Measurements from ENCODE around the gene ZC3H7A.

ZC3H7A gene

DNA sequence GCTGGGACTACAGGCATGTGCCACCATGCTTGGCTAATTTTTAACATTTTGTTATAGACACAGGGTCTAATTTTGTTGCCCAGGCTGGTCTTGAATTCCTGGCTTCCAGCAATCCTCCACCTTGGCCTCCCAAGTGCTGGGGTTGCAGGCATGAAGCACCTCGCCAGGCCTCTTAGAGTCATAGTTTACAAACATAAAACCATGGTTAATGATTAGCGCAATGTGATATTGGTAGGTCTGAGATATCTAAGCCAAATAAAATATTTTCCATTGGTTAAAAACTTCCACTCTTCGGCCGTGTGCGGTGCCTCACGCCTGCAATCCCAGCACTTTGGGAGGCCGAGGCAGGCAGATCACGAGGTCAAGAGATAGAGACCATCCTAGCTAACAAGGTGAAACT, 71.0 kb downstream of the ZC3H7A start (continued):
- TF ChIP-seq, protein P1, sequence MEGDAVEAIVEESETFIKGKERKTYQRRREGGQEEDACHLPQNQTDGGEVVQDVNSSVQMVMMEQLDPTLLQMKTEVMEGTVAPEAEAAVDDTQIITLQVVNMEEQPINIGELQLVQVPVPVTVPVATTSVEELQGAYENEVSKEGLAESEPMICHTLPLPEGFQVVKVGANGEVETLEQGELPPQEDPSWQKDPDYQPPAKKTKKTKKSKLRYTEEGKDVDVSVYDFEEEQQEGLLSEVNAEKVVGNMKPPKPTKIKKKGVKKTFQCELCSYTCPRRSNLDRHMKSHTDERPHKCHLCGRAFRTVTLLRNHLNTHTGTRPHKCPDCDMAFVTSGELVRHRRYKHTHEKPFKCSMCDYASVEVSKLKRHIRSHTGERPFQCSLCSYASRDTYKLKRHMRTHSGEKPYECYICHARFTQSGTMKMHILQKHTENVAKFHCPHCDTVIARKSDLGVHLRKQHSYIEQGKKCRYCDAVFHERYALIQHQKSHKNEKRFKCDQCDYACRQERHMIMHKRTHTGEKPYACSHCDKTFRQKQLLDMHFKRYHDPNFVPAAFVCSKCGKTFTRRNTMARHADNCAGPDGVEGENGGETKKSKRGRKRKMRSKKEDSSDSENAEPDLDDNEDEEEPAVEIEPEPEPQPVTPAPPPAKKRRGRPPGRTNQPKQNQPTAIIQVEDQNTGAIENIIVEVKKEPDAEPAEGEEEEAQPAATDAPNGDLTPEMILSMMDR (tag by site-specific recombination; IDR thresholded peaks at IDR 0.05): no peak

DNA sequence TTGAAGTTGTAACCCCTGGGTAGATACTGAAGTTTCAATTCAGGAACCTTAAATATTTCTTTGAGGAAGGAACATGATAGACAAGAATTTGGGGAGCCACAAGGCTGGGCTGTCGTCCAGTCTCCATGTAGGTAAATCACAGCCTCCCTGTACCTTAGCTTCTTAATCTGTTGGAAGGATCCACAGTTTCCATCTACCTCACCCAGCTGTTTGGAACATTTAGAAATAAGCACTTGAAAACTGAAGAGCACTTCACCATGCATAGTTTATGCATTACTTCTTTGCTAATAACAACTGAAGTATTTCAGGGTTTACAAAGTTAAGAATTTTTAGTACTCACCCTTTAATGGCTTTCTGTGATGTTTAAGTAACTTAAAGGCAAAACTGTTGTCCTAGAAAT, 71.6 kb downstream of the ZC3H7A start:
- Histone ChIP-seq H3K4me3 (ENCODE audit: low read depth, low read length) (no peak overlapping the region), H3K4me1 (ENCODE audit: control insufficient read depth, insufficient read depth, low read length) (peaks cover 2% of the 10 kb centered on the region; the same call in 1 of the 2 replicates), H3K27ac (ENCODE audit: extremely low read depth, low read depth, low read length) (no peak overlapping the region), H3K36me3 (ENCODE audit: control insufficient read depth in 2 of 2, insufficient read depth in 1 of 2, low read length in 2 of 2) (peaks cover 25 to 85% of the 10 kb centered on the region in 2 experiments; a peak in 2 of 3 replicates), H3K9me3 (ENCODE audit: control insufficient read depth, insufficient read depth, low read depth, low read length) (no peaks in the 10 kb centered on the region)
- TF ChIP-seq ZNF426 (tag by site-specific recombination; IDR thresholded peaks at IDR 0.05) (no peak), KLF7 (tag by site-specific recombination; IDR thresholded peaks at IDR 0.05; ENCODE audit: borderline replicate concordance) (no peak), YY2 (tag by site-specific recombination; IDR thresholded peaks at IDR 0.05) (no peak), ZNF660 (tag by site-specific recombination; IDR thresholded peaks at IDR 0.05) (no peak), ZNF175 (tag by site-specific recombination; IDR thresholded peaks at IDR 0.05) (no peak)
- TF ChIP-seq, protein P2, sequence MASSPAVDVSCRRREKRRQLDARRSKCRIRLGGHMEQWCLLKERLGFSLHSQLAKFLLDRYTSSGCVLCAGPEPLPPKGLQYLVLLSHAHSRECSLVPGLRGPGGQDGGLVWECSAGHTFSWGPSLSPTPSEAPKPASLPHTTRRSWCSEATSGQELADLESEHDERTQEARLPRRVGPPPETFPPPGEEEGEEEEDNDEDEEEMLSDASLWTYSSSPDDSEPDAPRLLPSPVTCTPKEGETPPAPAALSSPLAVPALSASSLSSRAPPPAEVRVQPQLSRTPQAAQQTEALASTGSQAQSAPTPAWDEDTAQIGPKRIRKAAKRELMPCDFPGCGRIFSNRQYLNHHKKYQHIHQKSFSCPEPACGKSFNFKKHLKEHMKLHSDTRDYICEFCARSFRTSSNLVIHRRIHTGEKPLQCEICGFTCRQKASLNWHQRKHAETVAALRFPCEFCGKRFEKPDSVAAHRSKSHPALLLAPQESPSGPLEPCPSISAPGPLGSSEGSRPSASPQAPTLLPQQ (tag by site-specific recombination; IDR thresholded peaks at IDR 0.05): no peak
- TF ChIP-seq, protein P3, sequence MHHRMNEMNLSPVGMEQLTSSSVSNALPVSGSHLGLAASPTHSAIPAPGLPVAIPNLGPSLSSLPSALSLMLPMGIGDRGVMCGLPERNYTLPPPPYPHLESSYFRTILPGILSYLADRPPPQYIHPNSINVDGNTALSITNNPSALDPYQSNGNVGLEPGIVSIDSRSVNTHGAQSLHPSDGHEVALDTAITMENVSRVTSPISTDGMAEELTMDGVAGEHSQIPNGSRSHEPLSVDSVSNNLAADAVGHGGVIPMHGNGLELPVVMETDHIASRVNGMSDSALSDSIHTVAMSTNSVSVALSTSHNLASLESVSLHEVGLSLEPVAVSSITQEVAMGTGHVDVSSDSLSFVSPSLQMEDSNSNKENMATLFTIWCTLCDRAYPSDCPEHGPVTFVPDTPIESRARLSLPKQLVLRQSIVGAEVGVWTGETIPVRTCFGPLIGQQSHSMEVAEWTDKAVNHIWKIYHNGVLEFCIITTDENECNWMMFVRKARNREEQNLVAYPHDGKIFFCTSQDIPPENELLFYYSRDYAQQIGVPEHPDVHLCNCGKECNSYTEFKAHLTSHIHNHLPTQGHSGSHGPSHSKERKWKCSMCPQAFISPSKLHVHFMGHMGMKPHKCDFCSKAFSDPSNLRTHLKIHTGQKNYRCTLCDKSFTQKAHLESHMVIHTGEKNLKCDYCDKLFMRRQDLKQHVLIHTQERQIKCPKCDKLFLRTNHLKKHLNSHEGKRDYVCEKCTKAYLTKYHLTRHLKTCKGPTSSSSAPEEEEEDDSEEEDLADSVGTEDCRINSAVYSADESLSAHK (tag by site-specific recombination; IDR thresholded peaks at IDR 0.05): no peak
- TF ChIP-seq, protein P4, sequence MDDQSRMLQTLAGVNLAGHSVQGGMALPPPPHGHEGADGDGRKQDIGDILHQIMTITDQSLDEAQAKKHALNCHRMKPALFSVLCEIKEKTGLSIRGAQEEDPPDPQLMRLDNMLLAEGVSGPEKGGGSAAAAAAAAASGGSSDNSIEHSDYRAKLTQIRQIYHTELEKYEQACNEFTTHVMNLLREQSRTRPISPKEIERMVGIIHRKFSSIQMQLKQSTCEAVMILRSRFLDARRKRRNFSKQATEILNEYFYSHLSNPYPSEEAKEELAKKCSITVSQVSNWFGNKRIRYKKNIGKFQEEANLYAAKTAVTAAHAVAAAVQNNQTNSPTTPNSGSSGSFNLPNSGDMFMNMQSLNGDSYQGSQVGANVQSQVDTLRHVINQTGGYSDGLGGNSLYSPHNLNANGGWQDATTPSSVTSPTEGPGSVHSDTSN (CRISPR knock-in tag; IDR thresholded peaks at IDR 0.05): no peak
- POLR2A ChIA-PET: interaction anchor here (0.5 to 0.6 kb wide), 2 partner anchors 50 to 90 kb away, joined by 3 to 5 read pairs; no protein-coding TSS in a partner anchor
- CTCF ChIA-PET: interaction anchor here (0.7 to 1.5 kb wide), 3 partner anchors 14 to 486 kb away, joined by 3 to 4 read pairs (median 3); partner anchors contain the start of gene ZC3H7A

DNA sequence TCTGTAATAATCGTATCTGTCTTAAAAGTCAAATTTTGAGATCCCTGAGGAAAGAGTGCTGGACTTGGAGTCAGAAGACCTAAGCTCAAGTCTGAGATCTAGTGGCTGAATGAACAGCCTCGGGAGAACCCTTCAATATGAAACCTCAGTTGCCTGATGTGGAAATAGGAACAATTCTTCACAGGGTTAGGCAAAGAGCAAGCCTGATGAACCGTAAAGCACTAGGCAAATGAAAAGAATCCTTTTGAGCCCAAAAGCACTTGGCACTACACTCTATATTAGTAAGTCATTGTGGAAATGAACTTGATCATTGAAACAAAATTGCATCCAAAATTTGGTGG, 74.6 kb downstream of the ZC3H7A start:
- no peak overlapping the region for H3K4me3 ChIP-seq (ENCODE audit: low read depth, low read length)
- no peaks in the 10 kb centered on the region for H3K4me1 ChIP-seq (ENCODE audit: control insufficient read depth, insufficient read depth, low read length)
- no peak overlapping the region for H3K27ac ChIP-seq (ENCODE audit: extremely low read depth, low read depth, low read length)
- CTCF ChIA-PET: interaction anchor here (0.7 kb wide), 2 partner anchors 7 to 1466 kb away, joined by 3 read pairs; no protein-coding TSS in a partner anchor
- peaks cover 29 to 67% of the 10 kb centered on the region in 2 experiments for H3K36me3 ChIP-seq (ENCODE audit: control insufficient read depth in 2 of 2, insufficient read depth in 1 of 2, low read length in 2 of 2)
- POLR2A ChIA-PET: no interaction called here
- no peaks in the 10 kb centered on the region for H3K9me3 ChIP-seq (ENCODE audit: control insufficient read depth, insufficient read depth, low read depth, low read length)
- no peak for TF ChIP-seq ZBTB48 (tag by site-specific recombination; IDR thresholded peaks at IDR 0.05)
- TF ChIP-seq ZNF335 (tag by site-specific recombination; conservative IDR thresholded peaks at IDR 0.05): no peak
- TF ChIP-seq, protein P5, sequence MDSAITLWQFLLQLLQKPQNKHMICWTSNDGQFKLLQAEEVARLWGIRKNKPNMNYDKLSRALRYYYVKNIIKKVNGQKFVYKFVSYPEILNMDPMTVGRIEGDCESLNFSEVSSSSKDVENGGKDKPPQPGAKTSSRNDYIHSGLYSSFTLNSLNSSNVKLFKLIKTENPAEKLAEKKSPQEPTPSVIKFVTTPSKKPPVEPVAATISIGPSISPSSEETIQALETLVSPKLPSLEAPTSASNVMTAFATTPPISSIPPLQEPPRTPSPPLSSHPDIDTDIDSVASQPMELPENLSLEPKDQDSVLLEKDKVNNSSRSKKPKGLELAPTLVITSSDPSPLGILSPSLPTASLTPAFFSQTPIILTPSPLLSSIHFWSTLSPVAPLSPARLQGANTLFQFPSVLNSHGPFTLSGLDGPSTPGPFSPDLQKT (IDR thresholded peaks at IDR 0.05; ENCODE audit: borderline replicate concordance, low read depth, low read length): no peak
- TF ChIP-seq, protein P6, sequence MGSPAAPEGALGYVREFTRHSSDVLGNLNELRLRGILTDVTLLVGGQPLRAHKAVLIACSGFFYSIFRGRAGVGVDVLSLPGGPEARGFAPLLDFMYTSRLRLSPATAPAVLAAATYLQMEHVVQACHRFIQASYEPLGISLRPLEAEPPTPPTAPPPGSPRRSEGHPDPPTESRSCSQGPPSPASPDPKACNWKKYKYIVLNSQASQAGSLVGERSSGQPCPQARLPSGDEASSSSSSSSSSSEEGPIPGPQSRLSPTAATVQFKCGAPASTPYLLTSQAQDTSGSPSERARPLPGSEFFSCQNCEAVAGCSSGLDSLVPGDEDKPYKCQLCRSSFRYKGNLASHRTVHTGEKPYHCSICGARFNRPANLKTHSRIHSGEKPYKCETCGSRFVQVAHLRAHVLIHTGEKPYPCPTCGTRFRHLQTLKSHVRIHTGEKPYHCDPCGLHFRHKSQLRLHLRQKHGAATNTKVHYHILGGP (tag by site-specific recombination; IDR thresholded peaks at IDR 0.05): no peak
- TF ChIP-seq, protein P7, sequence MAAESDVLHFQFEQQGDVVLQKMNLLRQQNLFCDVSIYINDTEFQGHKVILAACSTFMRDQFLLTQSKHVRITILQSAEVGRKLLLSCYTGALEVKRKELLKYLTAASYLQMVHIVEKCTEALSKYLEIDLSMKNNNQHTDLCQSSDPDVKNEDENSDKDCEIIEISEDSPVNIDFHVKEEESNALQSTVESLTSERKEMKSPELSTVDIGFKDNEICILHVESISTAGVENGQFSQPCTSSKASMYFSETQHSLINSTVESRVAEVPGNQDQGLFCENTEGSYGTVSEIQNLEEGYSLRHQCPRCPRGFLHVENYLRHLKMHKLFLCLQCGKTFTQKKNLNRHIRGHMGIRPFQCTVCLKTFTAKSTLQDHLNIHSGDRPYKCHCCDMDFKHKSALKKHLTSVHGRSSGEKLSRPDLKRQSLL (tag by site-specific recombination; IDR thresholded peaks at IDR 0.05): no peak
- TF ChIP-seq ZNF549 (tag by site-specific recombination; IDR thresholded peaks at IDR 0.05): no peak
- no peak for TF ChIP-seq ZNF140 (tag by site-specific recombination; IDR thresholded peaks at IDR 0.05)
- TF ChIP-seq, protein P8, sequence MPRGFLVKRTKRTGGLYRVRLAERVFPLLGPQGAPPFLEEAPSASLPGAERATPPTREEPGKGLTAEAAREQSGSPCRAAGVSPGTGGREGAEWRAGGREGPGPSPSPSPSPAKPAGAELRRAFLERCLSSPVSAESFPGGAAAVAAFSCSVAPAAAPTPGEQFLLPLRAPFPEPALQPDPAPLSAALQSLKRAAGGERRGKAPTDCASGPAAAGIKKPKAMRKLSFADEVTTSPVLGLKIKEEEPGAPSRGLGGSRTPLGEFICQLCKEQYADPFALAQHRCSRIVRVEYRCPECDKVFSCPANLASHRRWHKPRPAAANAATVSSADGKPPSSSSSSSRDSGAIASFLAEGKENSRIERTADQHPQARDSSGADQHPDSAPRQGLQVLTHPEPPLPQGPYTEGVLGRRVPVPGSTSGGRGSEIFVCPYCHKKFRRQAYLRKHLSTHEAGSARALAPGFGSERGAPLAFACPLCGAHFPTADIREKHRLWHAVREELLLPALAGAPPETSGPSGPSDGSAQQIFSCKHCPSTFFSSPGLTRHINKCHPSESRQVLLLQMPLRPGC (tag by site-specific recombination; IDR thresholded peaks at IDR 0.05): no peak
- TF ChIP-seq ZNF544 (tag by site-specific recombination; IDR thresholded peaks at IDR 0.05): no peak
- no peak for TF ChIP-seq OSR2 (tag by site-specific recombination; IDR thresholded peaks at IDR 0.05)
